GM12878 (cell line): ENCODE results near the gene HBP1. TPM values are rescaled to one million over a fixed set of nuclear protein-coding genes. Genes with fewer than 3 reads are reported as not detected.

Source experiments
- ATAC-seq: fragments of 200-7000 bp; cut with Tn5 transposase; 3 replicates; pipeline ENCODE4 v1.9.1; 2020; ENCODE audit warnings: mild to moderate bottlenecking, moderate library complexity
- Bru-seq: library from RNA; stranded (reverse); fragments of 400-500 nt; gene quantifications from one replicate; lab custom pipeline; 2021; lab: Mats Ljungman, UMichigan
- BruChase-seq, 2 experiments: library from RNA; stranded (reverse); fragments of 400-500 nt; gene quantifications; one replicate each; lab custom pipeline; 2021; lab: Mats Ljungman, UMichigan
- BruUV-seq: library from RNA; stranded (reverse); fragments of 400-500 nt; replicated peaks from 2 replicates; lab custom pipeline; 2021; lab: Mats Ljungman, UMichigan
- CTCF ChIA-PET: fragments of 300-600 bp; sonication (Branson Sonifier 250); formaldehyde crosslinking; extraction: SDS; loops from one replicate; lab custom pipeline; 2021; ENCODE audit warnings: inconsistent platforms; lab: Yijun Ruan, JAX
- POLR2A ChIA-PET: fragments of 350-600 bp; formaldehyde crosslinking; extraction: SDS; loops from one replicate; lab custom pipeline; 2021; ENCODE audit warnings: inconsistent platforms; lab: Charles Lee
- RAD21 ChIA-PET: fragments of 300-600 bp; sonication (Branson Sonifier 250); formaldehyde crosslinking; loops from one replicate; lab custom pipeline; 2023; ENCODE audit warnings: antibody characterized with exemption; ENCODE audit not compliant: unreplicated experiment; lab: Charles Lee
- SMC1A ChIA-PET: fragments of 300-600 bp; sonication (Branson Sonifier 250); formaldehyde crosslinking; loops from one replicate; lab custom pipeline; 2023; ENCODE audit not compliant: unreplicated experiment, uncharacterized antibody; lab: Charles Lee
- DNase-seq: peaks from one replicate; pipeline ENCODE4 v3.0.0-alpha.2; 2011; ENCODE audit warnings: low read depth, low spot score
- FAIRE-seq: peaks from 3 replicates; lab custom pipeline; 2011; peaks lifted over from hg19 to GRCh38; lab: Jason Lieb, UNC
- H2AFZ ChIP-seq: 2 replicates; pipeline ENCODE4 v1.6.0; 2011; ENCODE audit warnings: low read depth, low read length, control low read depth; ENCODE audit not compliant: control insufficient read depth
- H3K27ac ChIP-seq: 2 replicates; pipeline ENCODE4 v1.5.1; 2011; ENCODE audit warnings: control low read depth; ENCODE audit not compliant: control insufficient read depth, insufficient read depth
- H3K27me3 ChIP-seq, 2 experiments: replicated peaks in 1 of 2; 2 replicates each; pipeline versions ENCODE4 v1.6.0 to v1.6.1; 2011; ENCODE audit warnings: low read length in 1 of 2; ENCODE audit not compliant: control insufficient read depth in 2 of 2, insufficient read depth in 2 of 2
- H3K36me3 ChIP-seq, 2 experiments: 2 replicates each; pipeline ENCODE4 v1.5.1; 2011; ENCODE audit warnings: low read length in 1 of 2; ENCODE audit not compliant: control insufficient read depth in 2 of 2, insufficient read depth in 2 of 2
- H3K4me1 ChIP-seq: 2 replicates; pipeline ENCODE4 v1.6.1; 2011; ENCODE audit warnings: mild to moderate bottlenecking, low read length, moderate library complexity, mixed read lengths; ENCODE audit not compliant: control insufficient read depth, insufficient read depth
- H3K4me2 ChIP-seq: 2 replicates; pipeline ENCODE4 v1.6.0; 2011; ENCODE audit warnings: control low read depth; ENCODE audit not compliant: control insufficient read depth, insufficient read depth
- H3K4me3 ChIP-seq: fragments of 200-600 bp; sonication (generic); 2 replicates; pipeline ENCODE4 v1.5.1; 2016
- H3K79me2 ChIP-seq: 2 replicates; pipeline ENCODE4 v1.6.0; 2011; ENCODE audit warnings: low read length; ENCODE audit not compliant: control insufficient read depth, insufficient read depth
- H3K9ac ChIP-seq: 2 replicates; pipeline ENCODE4 v1.8.0; 2011; ENCODE audit warnings: low read length, control low read depth, mixed read lengths; ENCODE audit not compliant: control insufficient read depth, insufficient read depth
- H3K9me3 ChIP-seq: replicated peaks from 3 replicates; pipeline ENCODE4 v1.5.1; 2011; ENCODE audit warnings: mild to moderate bottlenecking, low read length; ENCODE audit not compliant: control insufficient read depth, insufficient read depth
- H4K20me1 ChIP-seq: 2 replicates; pipeline ENCODE4 v1.6.0; 2011; ENCODE audit not compliant: control insufficient read depth, insufficient read depth
- CBX3 ChIP-seq: fragments of 200-600 bp; sonication (generic); IDR thresholded peaks from 2 replicates; pipeline ENCODE4 v1.6.1; 2016; ENCODE audit warnings: low read depth, borderline replicate concordance
- FOS ChIP-seq: IDR thresholded peaks from 3 replicates; pipeline ENCODE4 v1.6.1; 2011; ENCODE audit warnings: borderline replicate concordance; ENCODE audit not compliant: insufficient read length; ENCODE audit errors: extremely low read depth
- HDAC2 ChIP-seq: fragments of 200-600 bp; sonication (generic); IDR thresholded peaks from 2 replicates; pipeline ENCODE4 v1.6.1; 2017
- NR2C2 ChIP-seq: IDR thresholded peaks from 2 replicates; pipeline ENCODE4 v1.6.1; 2011; ENCODE audit warnings: borderline replicate concordance, low read depth; ENCODE audit not compliant: control insufficient read depth, insufficient read length
- SMARCA5 ChIP-seq: fragments of 450-650 bp; IDR thresholded peaks from 2 replicates; pipeline ENCODE4 v1.6.1; 2017; ENCODE audit warnings: mild to moderate bottlenecking
- SUZ12 ChIP-seq: fragments of 200-600 bp; sonication (generic); IDR thresholded peaks from one replicate; pipeline ENCODE4 v1.6.1; 2018; ENCODE audit warnings: antibody characterized with exemption, mild to moderate bottlenecking; ENCODE audit not compliant: unreplicated experiment
- TBL1XR1 ChIP-seq: IDR thresholded peaks from 2 replicates; pipeline ENCODE4 v1.6.1; 2012; ENCODE audit warnings: low read depth, low read length, improper control_type of control experiment
- ZBTB4 ChIP-seq: fragments of 450-650 bp; formaldehyde crosslinking; IDR thresholded peaks from 2 replicates; pipeline ENCODE4 v1.4.0; 2022; ENCODE audit warnings: mild to moderate bottlenecking, moderate library complexity
- WGBS: methylation state at CpG from one replicate; pipeline ENCODE4 v1.1.6; 2016; ENCODE audit warnings: low lambda C conversion rate; ENCODE audit not compliant: insufficient replicate concordance, insufficient coverage; ENCODE audit errors: missing lambda C conversion rate; 5-methylcytosine and 5-hydroxymethylcytosine counted together
- in situ Hi-C: fragments of 300-500 bp; cut with MboI; formaldehyde crosslinking; loops from 9 replicates; pipeline ENCODE4 v1.14.3; 2018; ENCODE audit warnings: mixed read lengths
- intact Hi-C: fragments of 100-400 bp; cut with micrococcal nuclease; formaldehyde crosslinking; loops from one replicate; pipeline ENCODE4 v1.14.2; 2022; ENCODE audit not compliant: unreplicated experiment
- long read RNA-seq, 2 experiments: library from polyadenylated mRNA; unstranded; transcript quantifications; one replicate each; pipeline ENCODE4 v2.0.0, GENCODE V29; 2019 to 2020
- polyA minus RNA-seq, 3 experiments: library from RNA; depleted of rRNA, polyadenylated mRNA; stranded (reverse); fragments of >200 nt; gene quantifications; 2 replicates each; pipeline ENCODE4 v1.2.3, GENCODE V29; 2011
- polyA plus RNA-seq, 11 experiments: library from polyadenylated mRNA; depleted of rRNA in 4 of 11; unstranded in 6 of 11; stranded (reverse) in 5 of 11; fragments of >200 nt; fragmentation: Nextera tagmentation in 4 of 11; fragmentation: Illumina TruSeq in 1 of 11; extraction: Ambion mirVana in 4 of 11; extraction: Trizol in 1 of 11; gene quantifications; 1 replicate in 1 of 11; 2 replicates in 10 of 11; pipeline versions ENCODE4 v1.2.1 to v1.2.3, GENCODE V29; 2011 to 2016; ENCODE audit warnings: inconsistent platforms in 2 of 11, missing spikeins in 2 of 11, low read depth in 1 of 11
- total RNA-seq, 4 experiments: library from RNA; depleted of rRNA in 3 of 4; stranded (reverse); fragments of >200 nt in 3 of 4; fragmentation: Illumina TruSeq in 1 of 4; extraction: Trizol in 1 of 4; gene quantifications; 2 replicates each; pipeline versions ENCODE4 v1.2.1 to v1.2.3, GENCODE V29; 2013 to 2021
- TF ChIP-seq, protein P1 (sequence below): IDR thresholded peaks from 2 replicates; pipeline ENCODE4 v1.6.1; 2012; ENCODE audit warnings: low read depth, low read length, improper control_type of control experiment
- TF ChIP-seq, protein P2 (sequence below), 3 experiments: IDR thresholded peaks in 2 of 3; conservative IDR thresholded peaks in 1 of 3; 2 replicates each; pipeline ENCODE4 v1.5.1; 2011; ENCODE audit warnings: low read depth in 3 of 3, low read length in 3 of 3, mild to moderate bottlenecking in 3 of 3, control low read depth in 2 of 3, moderate library complexity in 2 of 3, inconsistent platforms in 1 of 3, mixed read lengths in 1 of 3; ENCODE audit not compliant: control insufficient read depth in 2 of 3, insufficient read depth in 1 of 3; ENCODE audit errors: extremely low read depth in 1 of 3

The HBP1 gene
- total RNA-seq (2013; cell fraction: nucleolus; rRNA removed) = 102 and 117 TPM in 2 replicates
- total RNA-seq (2014; rRNA removed) (9.0 and 12.9 TPM in 2 replicates), total RNA-seq (2014; rRNA removed; fragmentation: Illumina TruSeq; extraction: Trizol) (9.7 and 10.1 TPM in 2 replicates), total RNA-seq (2021) (7.0 and 7.5 TPM in 2 replicates), polyA plus RNA-seq (2011; rRNA removed) (30.9 and 36.9 TPM in 2 replicates), polyA plus RNA-seq (2014; fragmentation: Illumina TruSeq; extraction: Trizol) (8.0 and 8.4 TPM in 2 replicates), polyA plus RNA-seq (2014; fragmentation: Nextera tagmentation; extraction: Ambion mirVana) (10 to 100 TPM in 1 of 2 experiments, 1 to 10 TPM in 1; 8.5 to 10.2 TPM), polyA plus RNA-seq (2014; rRNA removed) (5.8 and 6.1 TPM in 2 replicates), polyA plus RNA-seq (2016; fragmentation: Nextera tagmentation; extraction: Ambion mirVana) (10 to 100 TPM; 11.4 to 11.5 TPM), polyA minus RNA-seq (2011; rRNA and poly(A)+ RNA removed) (34.5 and 48.2 TPM in 2 replicates), Bru-seq, nascent RNA (percentile 96 among the genes with signal in this experiment), BruChase-seq, experiment 1, labeled RNA remaining after a 6-hour chase (percentile 70 among the genes with signal in this experiment), BruChase-seq, experiment 2, labeled RNA remaining after a 2-hour chase (percentile 89 among the genes with signal in this experiment)
- 11.0 TPM for polyA plus RNA-seq (2011; ENCODE audit: low read depth)
- 14.2 and 23.9 TPM in 2 replicates for polyA plus RNA-seq (2011; cell fraction: cytosol; rRNA removed)
- polyA plus RNA-seq (2011; cell fraction: nucleus; rRNA removed) = 20.4 and 27.3 TPM in 2 replicates
- polyA plus RNA-seq (2012) = 27.3 and 28.4 TPM in 2 replicates
- 10.1 and 10.2 TPM in 2 replicates for polyA minus RNA-seq (2011; cell fraction: cytosol; rRNA and poly(A)+ RNA removed)
- 24.0 and 27.3 TPM in 2 replicates for polyA minus RNA-seq (2011; cell fraction: nucleus; rRNA and poly(A)+ RNA removed)
- long read RNA-seq, experiment 1, partial matches to known transcripts = 0 of 2 reads
- long read RNA-seq, experiment 1, other reads (novel, unspliced or antisense) = 0 of 2 reads
- long read RNA-seq, experiment 2, transcript HBP1-208 (11 exons, 2,704 nt) = major isoform, 26 of 58 reads
- long read RNA-seq, experiment 2, transcript HBP1-201 (11 exons, 2,829 nt) = minor isoform, 7 of 58 reads
- long read RNA-seq, experiment 2, partial matches to known transcripts = 11 of 58 reads
- long read RNA-seq, experiment 2, other reads (novel, unspliced or antisense) = 14 of 58 reads

DNA sequence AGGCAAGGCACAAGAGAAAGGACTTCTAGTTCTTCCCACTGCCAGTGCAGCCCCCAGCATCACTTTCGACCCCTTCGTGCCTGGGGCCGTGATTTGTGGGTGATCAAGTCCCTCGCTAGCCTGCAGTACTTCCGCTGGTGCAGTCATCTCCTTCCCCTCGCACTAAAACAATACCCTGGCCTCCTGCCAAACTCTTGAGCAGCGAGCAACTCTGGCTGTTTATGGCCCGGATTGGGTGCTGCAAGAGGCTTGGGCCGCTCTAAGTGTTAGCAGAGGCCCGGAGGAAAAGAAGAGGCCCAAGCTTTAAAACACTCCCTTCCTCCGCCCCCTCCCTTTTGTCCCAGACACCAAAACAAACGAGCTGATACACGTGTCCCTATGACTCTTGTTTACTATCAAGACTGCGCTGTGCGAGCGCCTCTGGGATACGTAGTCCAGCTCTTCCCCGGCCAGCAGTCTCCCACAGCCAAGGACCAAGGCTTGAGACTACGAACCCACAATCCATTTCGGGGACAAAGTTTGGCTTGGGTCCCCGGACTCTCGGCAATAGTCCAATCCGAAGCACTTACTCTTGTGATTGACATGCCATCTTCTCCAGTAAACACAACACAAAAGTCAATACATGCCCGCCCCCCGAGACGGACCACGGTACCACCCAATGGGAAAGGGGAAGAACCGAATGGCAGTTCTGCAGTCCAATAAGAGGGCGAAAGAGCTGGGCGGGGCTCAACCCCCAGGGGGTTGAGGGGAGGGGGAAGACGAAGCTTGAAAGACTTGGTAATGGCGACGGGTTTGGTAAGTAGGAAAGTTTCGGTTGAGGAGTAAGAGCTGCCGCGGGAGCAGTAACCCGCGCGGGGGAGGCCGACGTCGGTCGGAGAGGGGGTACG is at the start of gene HBP1:
Gene HBP1 (plus strand): TSS at position 771 of the 887 bp plus-strand sequence. CDS start 10,891 bp downstream, outside the sequence.
- no TSS peak for BruUV-seq
- peak; percentile 98 for FAIRE-seq
- Histone ChIP-seq H3K4me3 (peak within 1 kb of the TSS; percentile 86), H3K27ac (peak within 1 kb of the TSS; percentile 90), H2AFZ (peak within 1 kb of the TSS; percentile 99), H3K4me1 (peaks cover 17% of the 10 kb centered on the region), H3K36me3 (no peaks in the 10 kb centered on the region), H3K4me2 (peak within 1 kb of the TSS; percentile 99), H3K9ac (peak within 1 kb of the TSS; percentile 85), H3K27me3 (no peaks in the 10 kb centered on the region), H4K20me1 (no peaks in the 10 kb centered on the region), H3K79me2 (peaks cover 27% of the 10 kb centered on the region), H3K9me3 (no peaks in the 10 kb centered on the region)
- SMC1A ChIA-PET = interaction anchor here (0.6 to 6.8 kb wide), 18 partner anchors 9 to 917 kb away, joined by 3 to 51 read pairs (median 3); no protein-coding TSS in a partner anchor
- peak; percentile 100 for DNase-seq
- CTCF ChIA-PET = interaction anchor here (0.6 to 3.5 kb wide), 18 partner anchors 13 to 617 kb away, joined by 3 to 16 read pairs (median 3); no protein-coding TSS in a partner anchor
- POLR2A ChIA-PET = interaction anchor here (0.5 to 3.0 kb wide), 16 partner anchors 13 to 967 kb away, joined by 3 to 20 read pairs (median 3); partner anchors contain the start of gene CBLL1
- WGBS = under 1% methylated on average over 44 of the region's 44 CpGs
- peak; percentile 90 for ATAC-seq
- RAD21 ChIA-PET = interaction anchor here (0.6 to 2.4 kb wide), 22 partner anchors 9 to 1475 kb away, joined by 3 to 11 read pairs (median 3); partner anchors contain the start of genes CBLL1 and NAMPT
- intact Hi-C loops = no loop called here
- in situ Hi-C loops = no loop called here
- TF ChIP-seq FOS (peak; percentile 96), CBX3 (no peak), ZBTB4 (CRISPR knock-in tag) (no peak), HDAC2 (no peak), TBL1XR1 (no peak; the same call in 1 of the 2 replicates), NR2C2 (no peak), SUZ12 (no peak), SMARCA5 (no peak; the same call in 1 of the 2 replicates)
- TF ChIP-seq, protein P1, sequence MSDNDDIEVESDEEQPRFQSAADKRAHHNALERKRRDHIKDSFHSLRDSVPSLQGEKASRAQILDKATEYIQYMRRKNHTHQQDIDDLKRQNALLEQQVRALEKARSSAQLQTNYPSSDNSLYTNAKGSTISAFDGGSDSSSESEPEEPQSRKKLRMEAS = peak; percentile 99
- TF ChIP-seq, protein P2, sequence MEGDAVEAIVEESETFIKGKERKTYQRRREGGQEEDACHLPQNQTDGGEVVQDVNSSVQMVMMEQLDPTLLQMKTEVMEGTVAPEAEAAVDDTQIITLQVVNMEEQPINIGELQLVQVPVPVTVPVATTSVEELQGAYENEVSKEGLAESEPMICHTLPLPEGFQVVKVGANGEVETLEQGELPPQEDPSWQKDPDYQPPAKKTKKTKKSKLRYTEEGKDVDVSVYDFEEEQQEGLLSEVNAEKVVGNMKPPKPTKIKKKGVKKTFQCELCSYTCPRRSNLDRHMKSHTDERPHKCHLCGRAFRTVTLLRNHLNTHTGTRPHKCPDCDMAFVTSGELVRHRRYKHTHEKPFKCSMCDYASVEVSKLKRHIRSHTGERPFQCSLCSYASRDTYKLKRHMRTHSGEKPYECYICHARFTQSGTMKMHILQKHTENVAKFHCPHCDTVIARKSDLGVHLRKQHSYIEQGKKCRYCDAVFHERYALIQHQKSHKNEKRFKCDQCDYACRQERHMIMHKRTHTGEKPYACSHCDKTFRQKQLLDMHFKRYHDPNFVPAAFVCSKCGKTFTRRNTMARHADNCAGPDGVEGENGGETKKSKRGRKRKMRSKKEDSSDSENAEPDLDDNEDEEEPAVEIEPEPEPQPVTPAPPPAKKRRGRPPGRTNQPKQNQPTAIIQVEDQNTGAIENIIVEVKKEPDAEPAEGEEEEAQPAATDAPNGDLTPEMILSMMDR (IDR thresholded peaks at IDR 0.05 in 2 of 3, conservative IDR thresholded peaks at IDR 0.05 in 1 of 3; ENCODE audit: control insufficient read depth in 2 of 3, extremely low read depth in 1 of 3, insufficient read depth in 1 of 3, low read depth in 3 of 3, low read length in 3 of 3) = no peak
